HG02588 (cell line): ENCODE measurements around the gene UST.

Experiments
- ATAC-seq: cut with Tn5 transposase; IDR thresholded peaks from one replicate; pipeline ENCODE4 v1.9.1; 2021; ENCODE audit warnings: mild to moderate bottlenecking, moderate library complexity; ENCODE audit not compliant: unreplicated experiment

UST gene

DNA sequence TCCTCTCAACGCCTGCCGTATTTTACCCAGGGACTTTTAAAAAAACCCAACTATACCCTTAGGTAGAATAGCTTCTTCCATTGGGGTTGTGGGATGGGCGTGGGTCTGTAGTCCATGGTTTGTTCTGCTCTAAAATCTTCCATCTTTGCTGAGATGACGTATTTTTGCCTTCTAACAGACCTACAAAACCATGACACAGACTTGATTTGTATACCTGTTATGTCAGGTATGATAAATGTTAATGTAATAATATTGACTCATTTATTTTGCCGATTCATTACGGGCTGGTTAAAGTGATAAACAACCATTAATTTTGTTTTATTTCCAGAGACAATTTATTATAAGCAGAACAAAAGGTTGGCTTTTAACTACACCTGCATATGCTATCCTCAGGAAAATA is 48.7 kb downstream of the UST start:
- no peak for ATAC-seq

DNA sequence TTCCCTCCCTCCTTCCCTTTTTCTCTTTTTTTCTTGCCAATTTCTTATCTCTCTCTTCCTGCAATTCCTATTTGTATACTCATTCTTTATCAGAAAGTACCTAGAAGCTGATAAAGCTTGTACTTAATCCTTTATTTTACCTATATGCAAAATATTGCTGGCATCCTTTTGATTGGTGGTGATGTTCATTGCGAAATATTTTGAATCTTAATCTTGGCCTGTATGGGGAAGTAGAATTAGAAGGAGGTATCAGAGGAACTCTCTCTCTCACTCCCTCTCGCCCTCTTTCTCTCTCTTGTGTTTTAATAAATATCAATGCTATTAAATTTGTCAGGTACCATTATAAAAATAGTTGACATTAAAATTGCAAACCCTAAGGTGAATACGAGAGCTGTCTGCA is 52.8 kb downstream of the UST start:
- no peak for ATAC-seq

DNA sequence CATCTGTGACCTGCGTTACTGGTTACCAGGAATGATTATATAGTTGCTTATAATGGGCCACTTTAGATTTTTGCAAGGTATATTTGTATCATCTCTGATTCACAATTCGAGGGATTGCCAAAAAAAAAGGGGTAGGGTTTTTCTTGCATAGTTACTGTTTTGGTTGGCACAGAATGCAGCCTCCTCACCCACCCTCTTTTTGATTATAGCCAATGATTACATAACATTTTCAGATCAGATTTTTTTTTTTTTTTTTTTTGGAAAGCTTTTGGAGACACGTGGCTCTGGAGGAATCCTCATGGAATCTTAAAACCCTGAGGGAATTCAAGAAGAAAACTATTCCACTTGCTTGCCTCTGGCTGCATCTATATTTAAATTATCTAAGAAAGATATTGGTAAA is 53.7 kb downstream of the UST start:
- no peak for ATAC-seq

DNA sequence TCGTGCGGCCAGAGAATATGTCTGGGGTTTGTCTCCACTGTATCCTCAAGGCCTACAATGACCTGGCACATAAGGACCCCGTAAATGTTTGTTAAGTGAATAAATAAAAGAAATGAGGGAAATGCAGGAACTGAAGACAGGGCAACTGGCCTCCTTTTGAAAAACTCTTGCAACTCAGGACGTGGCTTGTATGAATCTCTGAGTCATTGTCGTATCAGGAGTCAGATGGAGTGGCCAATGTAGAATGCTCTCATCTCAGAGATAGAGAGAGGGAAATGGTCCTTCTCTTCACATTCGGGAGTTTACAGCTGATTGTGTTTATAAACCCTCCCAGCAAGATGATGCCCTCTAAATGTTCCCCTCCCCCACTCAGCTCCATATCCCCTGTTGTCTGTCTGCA is 57.1 kb downstream of the UST start:
- no peak for ATAC-seq

DNA sequence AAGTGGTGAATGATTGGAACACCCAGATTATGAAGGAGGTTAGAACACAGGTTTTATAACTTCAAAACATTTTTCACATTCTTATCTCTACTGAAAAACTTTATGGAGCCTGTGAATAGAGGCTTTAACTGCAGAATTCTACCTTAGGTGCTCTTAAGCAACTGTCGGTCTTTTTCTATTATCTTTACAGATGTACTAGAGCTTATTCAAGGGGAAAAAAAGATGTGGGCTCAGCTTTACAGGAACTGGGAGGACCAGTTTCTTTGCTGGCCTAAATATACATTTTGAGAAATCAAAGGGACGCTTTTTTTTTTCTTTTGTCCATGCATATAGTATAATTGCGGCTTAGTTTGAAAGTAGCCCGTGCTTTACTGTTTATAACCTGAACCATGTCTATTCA is 58.9 kb downstream of the UST start:
- ATAC-seq = no peak

DNA sequence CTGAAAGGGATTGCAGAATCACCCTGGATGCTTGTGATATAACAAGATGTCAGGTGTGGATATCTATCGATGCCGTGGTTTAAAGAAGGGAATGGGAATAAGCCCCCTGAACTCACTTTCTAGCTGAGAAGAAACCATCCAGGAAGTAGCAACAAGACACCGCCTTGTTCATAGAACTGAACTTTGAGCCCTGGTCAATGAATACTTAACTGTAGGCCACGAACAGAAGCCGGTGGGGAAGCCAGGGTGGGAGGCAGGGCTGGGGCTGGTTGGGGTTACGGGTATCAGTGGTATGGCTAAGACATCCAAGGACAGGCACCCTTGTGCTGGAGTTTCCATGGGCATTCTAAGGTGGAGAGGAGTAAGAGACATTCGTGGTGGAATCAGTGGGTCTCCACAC is 61.0 kb downstream of the UST start:
- ATAC-seq = no peak

DNA sequence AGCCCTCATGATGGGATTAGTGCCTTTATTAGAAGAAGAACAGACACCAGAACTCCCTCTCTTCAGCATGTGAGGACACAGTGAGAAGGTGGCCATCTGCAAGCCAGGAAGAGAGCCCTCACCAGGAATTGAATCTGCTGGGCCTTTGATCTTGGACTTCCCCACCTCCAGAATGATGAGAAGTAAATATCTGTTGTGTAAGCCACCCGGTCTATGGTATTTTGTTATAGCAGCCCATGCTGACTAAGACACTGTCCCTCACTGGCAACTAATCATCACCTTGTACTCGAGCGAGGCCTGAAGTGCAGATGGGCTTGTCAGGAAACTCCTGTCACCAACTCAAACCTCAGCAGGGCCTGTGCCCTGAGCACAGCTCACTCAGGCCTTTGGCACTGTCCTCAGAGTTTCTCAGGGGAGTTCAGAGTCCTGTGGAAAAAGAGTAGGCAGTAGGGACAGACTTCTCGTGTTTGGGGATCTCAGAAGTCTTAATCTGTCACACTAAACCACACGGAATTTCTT is 62.0 kb downstream of the UST start:
- ATAC-seq = no peak

DNA sequence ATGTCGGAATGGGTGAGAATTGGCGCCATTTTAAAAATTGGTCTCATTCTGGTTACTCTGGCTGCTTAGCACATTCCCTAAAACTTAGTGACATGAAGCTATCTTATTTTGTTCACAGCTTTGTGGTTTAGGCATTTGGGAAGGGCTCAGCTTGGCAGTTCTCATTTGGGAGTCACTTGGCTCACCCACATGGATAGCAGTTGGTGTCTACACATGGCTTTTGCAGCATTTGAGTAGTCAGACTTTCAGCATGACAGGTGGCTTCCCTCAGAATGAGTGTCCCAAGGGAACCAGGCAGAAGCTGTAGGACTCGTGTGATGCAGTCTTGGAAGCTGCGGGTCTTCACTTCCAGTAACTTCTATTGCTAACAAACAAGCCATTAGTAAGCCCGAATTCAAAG is 64.6 kb downstream of the UST start:
- no peak for ATAC-seq

DNA sequence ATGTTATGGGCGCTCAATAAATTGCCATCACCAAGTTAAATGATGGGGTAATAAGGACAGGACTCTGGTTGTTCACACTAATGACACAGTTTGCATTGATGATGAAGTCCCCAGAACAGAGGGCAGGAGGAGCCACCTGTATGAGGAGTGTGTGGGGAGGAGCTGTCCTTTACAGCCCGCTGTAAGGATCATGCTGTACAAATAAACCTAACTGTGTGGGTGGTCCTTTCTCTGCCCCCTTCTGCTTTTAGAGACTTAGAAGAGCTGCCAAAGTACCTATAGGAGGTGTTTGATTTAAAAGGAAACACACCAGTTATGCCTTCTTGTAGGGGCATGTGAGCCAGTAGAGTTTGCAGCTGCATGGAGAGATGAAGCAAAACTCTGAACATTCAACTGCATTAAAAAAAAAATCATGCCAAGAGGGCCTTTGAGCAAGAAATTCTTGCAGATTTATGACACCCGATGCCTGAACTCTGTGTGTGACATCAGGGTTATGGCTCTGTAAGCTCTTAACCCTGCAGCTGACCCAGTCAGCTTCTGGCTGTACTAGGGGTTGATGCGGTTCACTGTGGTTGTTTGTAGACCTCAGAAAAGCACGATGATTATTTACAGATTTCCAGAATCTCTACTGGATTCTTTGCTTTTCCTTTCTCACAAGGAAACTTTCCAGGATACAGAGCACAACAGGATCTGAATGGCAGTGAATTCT is 67.4 kb downstream of the UST start:
- ATAC-seq = no peak

DNA sequence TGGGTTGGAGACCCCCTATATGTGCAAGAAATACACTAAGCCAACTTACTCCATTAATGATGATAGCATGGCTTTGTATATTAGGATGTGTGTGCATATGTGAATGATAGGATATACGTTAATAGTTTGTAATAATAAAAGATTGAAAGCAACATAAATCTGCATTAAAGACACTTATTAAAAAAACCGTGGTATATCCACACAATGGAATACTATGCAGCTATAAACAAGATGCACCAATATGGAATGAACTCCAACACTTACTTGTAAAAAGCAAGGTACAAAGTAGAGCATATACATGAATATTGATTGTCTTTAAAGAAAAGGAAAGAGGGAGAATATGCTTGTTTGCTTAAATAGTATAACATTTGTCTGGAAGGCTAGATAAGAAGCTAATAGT is 68.0 kb downstream of the UST start:
- ATAC-seq = no peak

DNA sequence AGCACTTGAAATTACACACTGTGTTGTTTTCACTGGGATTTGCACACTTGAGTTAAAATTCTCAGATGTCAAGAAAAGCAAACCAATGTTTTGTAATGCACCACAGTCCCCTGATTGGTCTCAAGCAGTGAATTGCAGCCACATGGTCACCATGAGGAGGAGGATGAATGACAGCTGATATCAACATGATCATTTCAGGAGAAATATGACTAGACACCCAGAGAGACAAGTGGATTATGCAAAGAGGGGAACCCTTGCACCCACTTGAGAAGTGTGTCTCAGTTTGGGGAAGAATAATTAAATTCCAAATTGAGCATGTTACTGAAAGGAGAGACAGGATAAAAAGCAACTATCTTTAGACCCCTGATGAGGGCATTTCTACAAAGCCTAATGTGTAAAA is 69.3 kb downstream of the UST start:
- no peak for ATAC-seq

DNA sequence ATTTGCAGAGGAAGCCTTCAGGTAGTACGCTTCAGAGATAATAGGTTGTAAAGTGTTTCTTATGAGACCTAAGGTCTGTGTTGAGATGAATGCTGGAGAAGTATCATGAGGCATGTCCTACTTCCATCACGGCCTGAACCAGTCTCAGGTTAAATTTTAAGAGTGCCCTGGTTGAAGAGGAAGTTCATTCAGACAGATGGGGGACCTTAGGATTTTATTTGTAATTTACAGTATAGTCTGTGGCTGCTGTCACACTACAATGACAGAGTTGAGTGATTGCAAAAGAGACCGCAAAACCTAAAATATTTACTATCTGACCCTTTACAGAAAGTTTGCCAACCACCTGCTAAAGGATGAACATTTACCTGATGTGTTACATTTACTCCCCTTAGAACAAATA is 70.9 kb downstream of the UST start:
- no peak for ATAC-seq

DNA sequence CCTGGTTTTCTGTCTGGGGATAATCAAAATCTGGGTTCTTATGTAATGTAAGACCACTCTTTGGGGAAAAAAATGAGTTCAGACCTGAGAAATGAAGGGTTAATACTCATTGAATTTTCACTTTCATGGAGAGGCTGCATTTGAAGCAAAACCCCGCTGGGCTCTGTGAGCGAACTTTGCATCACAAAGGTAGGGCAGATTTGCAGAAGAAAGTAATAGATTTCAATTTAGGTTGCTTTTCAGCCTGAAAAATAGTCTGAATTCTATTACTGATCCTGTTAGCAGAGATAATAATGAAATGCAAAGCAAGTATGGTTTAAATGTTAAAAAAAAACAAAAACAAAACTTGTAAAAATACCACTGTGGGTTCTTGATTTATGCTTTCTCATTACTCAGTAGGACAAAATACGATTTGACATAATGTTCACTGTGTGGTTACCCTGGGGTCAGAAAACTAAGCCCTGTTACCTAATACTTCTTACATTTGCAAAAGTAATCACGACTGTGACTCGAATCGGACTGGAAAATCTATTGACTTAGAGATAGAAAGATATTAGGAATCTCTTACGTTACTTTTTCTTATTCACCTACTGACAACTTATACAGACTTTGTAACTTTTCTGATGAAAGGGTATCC is 72.2 kb downstream of the UST start:
- no peak for ATAC-seq

DNA sequence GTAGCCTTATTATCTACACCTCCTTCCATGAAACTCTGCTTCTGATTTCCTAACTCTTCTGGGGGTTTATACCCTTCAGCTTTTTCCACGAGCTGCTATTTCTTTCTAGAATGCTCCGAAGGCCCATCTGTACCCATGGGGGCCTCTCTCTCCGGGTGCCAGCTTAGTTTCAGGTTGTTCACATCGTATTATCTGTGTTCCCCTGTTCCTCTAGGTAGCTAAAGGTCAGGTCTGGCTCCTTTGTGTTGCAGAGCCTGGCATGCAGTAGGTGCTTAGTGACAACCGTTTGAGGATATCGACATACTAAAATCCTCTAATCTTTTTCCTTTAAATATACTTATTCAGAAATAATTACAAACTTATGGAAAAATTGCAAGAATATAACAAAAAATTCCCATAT is 73.0 kb downstream of the UST start:
- no peak for ATAC-seq

DNA sequence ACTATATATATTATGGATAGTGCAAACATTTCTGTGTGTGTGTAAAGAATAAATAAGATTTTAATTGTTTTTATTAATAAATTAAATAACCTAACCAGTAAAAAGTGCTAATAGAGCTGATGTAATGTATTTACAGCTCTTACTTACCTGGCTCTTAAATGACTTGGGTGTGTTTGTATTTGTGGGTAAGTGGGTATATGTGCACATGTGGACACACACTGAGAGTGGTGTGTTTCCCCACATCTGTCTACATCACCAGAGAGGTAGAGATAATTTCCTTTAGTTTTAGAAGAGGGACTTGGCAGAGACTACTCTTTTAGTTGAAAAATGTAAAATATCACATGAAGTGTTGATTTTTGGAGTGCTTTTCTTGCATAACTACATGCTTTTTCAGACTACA is 76.0 kb downstream of the UST start:
- ATAC-seq = no peak

DNA sequence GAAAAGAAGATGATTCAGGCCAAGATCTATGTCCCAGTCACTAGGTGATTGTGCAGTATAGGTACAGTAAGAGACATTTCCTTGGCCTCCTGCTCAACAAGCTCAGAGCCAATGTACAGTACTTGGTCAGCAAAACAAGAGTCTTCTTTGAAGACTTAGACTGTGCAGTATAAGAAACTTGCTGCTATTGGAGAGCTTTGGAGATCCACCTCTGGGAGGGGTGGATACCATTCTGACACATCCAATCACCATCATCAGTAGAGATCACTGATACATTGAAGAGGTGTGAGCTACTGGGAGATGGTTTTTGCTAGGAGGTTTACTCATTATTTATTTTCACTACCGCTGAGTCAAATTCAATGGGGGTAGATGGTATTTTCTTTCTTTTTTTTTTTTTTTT is 77.5 kb downstream of the UST start:
- no peak for ATAC-seq

DNA sequence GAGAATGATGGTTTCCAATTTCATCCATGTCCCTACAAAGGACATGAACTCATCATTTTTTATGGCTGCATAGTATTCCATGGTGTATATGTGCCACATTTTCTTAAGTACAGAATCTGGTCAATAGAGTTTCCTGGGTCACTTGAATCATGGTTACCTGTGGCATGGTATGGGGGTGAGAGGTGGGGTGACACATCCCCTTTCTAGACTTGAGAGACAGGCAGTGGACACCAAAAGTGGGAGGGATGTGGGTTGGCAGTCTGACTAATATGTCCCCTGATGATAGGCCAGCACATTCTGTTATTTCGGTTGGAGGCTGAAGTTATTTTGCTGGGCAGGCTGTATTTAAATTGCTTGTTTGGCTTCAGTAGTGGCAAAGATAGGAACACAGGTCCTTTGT is 78.1 kb downstream of the UST start:
- ATAC-seq = no peak

DNA sequence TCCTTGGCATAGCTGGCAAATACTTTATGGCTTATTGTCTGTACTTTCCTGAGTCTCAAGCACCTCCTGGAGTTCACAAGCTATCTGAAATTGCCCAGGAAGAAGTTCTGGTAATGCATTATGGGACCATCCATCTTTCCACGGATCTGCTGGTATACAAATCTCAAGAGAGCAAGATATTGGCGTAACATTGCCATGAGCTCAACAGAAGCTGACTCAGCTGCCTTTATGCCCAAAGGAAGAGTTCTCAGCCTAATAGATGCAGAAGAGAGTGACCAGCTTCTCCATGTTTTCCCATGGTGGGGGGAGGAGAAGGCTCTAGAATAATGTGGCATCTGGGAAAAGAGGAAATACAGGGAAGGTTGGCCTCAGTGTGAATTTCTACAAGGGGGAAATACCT is 78.7 kb downstream of the UST start:
- ATAC-seq = no peak

DNA sequence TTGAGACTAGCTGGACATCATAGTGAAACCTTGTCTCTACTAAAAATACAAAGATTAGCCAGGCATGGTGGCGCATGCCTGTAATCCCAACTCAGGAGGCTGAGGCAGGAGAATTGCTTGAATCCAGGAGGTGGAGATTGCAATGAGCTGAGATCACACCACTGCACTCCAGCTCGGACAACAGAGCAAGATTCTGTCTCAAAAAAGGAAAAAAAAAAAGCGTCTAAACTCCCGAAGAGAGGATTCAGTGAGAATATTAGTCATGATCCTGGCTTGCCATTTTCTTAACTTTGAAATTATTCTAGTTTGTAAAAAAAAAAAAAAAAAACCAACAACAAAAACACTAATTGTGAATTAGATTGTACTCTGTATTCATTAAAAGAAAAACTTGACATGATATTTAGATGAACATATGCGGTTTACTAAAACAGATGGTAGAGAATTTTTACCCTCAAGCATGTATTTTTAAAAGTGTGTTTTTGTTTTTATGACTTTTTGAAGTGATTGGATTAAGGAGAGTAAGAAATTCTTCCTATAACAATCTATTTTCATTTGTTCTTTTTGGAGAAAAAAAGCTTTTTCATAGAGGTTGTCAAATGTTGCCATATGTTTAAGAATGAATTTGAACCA is 80.7 kb downstream of the UST start:
- ATAC-seq = no peak

DNA sequence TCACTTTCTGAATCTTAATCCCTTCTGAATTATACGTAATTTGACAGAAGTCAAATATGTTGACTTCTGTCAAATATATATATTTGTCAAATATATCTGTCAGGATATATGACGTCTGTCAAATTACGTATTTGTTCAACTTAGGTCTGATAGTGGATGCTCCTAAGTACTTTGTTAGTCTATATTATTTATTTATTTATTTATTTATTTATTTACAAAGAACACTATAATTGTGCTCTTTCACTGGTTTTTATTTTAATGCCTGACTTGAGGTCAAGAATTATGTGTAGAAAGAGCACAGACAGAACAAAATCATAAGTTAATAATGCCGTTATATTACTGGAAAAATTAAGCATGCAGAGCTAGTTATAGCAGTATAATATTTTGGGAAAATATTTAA is 81.2 kb downstream of the UST start:
- no peak for ATAC-seq

DNA sequence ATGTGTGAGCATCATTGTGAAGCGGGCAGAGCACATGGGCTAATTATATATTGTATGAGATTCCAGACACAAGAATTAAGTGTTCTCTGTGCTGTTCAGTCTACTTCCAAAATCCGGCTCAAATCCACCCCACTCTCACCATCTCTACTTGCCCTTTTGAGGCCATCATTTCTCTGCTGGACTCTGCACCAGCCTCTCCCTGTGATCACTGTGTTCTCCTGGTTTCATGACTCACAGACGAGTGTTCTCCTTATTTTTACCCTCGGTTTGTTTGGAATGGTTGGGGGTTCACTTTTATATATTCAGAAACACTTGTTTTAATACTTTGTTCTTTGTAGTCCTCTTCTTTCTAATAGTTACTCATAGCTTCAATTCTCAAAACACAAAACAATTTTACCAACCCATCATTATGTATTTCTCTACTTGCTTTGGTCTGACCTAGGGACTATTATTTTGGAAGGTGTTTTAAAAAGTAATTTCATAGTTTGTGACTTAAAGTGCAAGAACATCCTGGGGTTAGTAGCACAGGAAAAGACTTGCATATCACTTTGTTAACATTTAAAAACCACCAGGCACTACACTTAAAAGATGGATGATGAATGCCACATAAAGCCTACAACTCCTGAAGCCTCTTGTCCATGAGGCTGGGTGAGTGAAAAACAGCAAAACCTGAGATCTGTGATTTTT is 82.7 kb downstream of the UST start:
- no peak for ATAC-seq

DNA sequence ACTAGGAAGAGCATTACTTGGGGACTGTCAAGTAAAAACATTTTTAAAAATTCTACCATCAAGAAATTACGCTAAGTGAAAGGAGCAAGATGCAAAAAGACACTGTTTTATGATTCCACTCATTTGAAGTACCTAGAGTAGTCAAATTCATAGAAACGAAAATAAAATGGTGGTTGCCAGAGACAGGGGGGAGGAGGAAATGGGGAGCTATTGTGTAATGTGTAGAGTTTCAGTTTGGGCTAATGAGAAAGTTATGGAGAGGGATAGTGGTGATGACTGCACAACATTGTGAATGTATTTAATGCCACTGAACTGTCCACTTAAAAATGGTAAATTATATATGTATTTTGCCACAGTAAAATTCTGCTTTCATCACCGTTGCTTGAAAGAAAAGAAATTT is 83.8 kb downstream of the UST start:
- ATAC-seq = no peak
